MV-4-11 (cell line): ENCODE measurements around the gene GLA.

ENCODE experiments used
- DNase-seq: peaks from one replicate; lab custom pipeline; 2025; lab: John Stamatoyannopoulos, UW

The GLA gene

DNA sequence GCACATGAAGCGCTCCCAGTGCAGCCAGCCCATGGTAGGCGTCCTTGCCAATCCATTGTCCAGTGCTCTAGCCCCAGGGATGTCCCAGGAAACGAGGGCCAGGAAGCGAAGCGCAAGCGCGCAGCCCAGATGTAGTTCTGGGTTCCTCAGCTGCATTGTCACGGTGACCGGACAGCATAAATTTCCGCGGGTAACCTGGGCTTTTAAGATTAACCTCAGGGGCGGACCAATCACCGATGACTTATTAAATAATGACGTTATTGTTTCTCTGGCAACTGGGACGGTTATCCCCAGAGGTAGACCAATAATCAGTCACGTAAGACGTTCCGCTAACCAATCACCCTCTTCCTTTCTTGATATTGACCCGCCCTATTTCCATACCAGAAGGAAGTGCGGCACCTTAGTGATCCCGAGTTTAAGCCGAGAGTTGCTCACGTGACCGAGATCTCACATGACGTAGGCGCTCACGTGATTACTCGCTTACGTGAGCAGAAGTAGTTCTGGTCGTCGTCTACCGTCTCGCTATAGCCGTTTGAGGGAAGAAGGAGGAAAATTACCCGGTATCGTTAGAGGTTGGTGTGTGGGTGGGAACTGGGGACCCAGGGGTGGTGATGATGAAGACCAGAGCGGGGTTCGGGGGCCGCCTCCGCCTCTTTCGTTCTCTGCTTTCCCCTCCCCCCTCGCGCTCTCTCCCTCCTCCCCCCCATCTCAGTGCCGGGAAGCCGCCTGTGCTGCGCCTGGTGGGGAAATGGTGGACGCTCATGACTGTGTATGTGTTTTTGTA is at the start of gene GLA, which contains the start of gene HNRNPH2:
Gene GLA, minus strand, starts transcription at position 178 of the 784 bp plus-strand sequence. Its CDS starts 22 bp downstream, at position 156.
Gene HNRNPH2, plus strand, starts transcription at position 475 of the 784 bp plus-strand sequence. CDS start 3,767 bp downstream, outside the sequence.
- peak; percentile 99 for DNase-seq

- DNase-seq = peak; percentile 77
Measured at GRCh38 chrX:101452056-101452455, 44.3 kb upstream of the GLA start.

GRCh38 chrX:101450961-101451360 is 43.2 kb upstream of the GLA start:
- peak; percentile 52 for DNase-seq

GRCh38 chrX:101450085-101450484 is 42.4 kb upstream of the GLA start:
- DNase-seq = peak; percentile 1

- DNase-seq = no peak
Measured at GRCh38 chrX:101449279-101449678, 41.6 kb upstream of the GLA start.

GRCh38 chrX:101442085-101442484 is 34.4 kb upstream of the GLA start:
- no peak for DNase-seq

DNA sequence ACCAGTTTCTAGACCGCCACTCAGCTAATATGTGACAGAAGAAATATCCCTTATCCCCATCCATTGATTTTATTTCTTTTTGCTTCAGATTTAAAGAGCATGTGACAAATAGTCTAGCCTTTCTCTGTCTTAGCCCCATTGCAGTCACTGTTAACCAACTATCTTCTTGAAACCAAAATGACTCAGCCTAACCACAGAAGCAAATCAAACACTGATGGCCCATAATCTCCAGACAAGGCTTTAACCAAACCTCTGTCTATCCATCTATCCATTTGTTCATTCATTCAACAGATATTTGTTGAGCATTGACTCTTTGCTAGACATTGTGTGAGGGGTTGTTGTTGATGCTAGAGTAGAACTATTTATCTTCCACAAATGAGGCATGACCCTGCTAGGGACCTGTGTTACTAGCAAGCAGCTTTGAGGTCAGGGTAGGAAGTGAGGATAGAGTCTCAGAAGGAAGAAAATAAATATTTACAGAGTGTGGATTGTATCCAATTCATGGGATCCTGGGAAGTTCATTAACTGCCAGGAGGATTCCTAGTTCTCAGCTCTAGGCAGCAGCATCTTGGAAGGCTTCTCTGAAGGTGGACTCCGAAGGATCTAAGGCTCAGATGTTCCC is 22.8 kb upstream of the GLA start:
- peak; percentile 31 for DNase-seq

DNA sequence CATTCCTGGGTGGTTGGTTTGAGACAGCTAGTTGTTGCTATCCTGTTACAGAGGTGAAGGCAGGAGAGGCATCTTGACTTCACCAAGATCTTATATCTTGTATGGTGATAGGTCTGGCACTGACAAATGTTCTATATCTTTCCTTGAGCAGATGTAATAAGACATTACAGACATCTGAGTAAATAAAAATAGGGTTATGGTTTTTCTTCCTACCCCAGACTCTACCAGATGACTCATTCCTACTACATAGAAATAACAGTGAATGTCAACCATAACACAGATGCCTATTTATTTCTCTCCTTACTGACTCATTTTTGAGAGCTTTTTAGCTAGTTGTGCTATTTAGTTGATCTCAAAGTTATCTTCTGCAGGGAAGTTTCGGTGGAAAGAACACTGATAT is 22.2 kb upstream of the GLA start:
- no peak for DNase-seq

GRCh38 chrX:101427954-101428353 is 20.2 kb upstream of the GLA start:
- DNase-seq = no peak

- no peak for DNase-seq
Measured at GRCh38 chrX:101419489-101419888, 11.8 kb upstream of the GLA start.

DNA sequence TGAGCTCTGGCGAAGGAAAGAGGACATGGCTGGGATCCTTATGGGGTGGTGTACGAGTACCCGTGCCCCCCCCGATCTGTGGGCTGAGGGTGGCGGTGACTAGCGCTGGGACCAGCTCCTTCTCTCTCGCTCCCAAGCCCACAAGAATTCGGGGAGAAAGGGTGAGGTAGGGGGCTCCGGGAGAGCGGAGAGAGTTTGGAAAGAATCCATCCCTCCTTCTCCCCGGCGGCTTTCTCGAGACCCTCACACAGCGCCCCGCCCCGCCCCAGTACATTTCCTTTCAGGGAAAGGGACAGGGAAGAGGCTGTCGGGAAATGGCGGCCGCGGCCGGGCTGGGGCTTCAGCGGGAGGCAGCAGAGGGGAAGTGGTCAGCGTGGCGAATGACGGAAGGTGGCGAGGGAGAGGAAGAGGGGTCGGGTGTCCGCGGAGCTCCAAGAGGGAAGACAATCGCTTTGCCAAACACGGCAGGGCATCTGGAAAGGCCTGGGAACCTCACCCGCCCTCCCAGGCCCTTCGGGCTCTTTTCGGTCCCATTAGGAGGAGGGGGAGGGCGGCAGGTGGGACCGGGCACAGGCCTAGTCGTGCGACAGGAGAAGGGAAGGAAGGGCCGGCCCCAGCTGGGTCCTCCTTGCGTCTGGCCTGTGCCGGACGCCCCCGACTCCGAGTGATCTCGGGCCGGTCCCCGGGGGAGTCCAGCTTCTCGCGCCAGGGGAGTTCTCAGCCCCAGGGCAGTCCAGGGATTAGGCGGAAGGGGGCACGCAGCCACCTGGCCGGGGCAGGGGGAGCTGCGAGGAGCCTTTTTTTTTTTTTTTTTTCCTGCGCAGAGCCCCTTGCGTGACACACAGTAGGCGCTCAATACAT is 10.5 kb upstream of the GLA start:
- peak; percentile 21 for DNase-seq

DNA sequence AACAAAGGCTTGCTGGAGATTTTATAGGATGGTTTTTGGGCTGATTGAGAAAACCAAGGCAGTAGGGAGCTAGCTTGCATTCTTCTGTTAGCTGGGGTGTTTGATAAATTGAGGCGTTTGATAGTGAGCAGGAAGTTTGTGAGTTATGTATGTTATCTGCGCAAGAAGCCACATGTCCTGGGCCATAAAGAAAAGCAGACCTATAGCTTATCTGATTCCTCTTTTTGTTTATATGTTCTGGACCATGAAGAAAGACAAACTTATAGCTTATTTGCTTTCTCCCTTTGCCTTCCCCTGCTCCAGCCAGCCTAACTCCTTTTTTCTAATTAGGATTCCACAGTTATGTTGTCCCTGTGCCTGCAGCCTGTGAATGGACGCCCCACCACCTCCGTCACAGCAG is 9.5 kb upstream of the GLA start:
- no peak for DNase-seq

DNA sequence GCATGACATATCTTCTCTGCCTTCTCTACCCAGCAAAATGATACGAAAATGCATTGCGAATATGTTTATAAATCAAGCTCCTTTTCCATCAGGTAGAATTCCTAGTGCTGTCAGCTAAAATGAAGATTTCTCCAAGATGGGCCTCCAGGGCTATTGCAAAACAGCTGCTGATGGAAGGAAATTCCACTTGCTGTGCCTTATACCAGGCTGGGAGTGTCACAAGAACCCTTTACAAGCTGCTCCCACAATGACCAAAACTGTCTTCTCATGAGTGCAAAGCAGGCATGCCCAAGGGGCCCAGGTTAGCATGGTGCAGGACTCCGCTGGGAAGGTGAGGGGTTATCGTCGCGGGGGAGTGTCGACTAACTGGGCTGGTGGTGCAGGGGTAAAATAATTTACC is 9.0 kb upstream of the GLA start:
- DNase-seq = no peak

GRCh38 chrX:101415180-101416145 is 7.7 kb upstream of the GLA start:
- peak; percentile 54 for DNase-seq

GRCh38 chrX:101411984-101412383 is 4.3 kb upstream of the GLA start:
- DNase-seq = peak; percentile 75

- DNase-seq = no peak
Measured at GRCh38 chrX:101410461-101410860, 2.7 kb upstream of the GLA start.

- no peak for DNase-seq
Measured at GRCh38 chrX:101409043-101409442, 1.3 kb upstream of the GLA start.

GRCh38 chrX:101408532-101408841 is 762 bp upstream of the GLA start:
- DNase-seq = no peak

DNA sequence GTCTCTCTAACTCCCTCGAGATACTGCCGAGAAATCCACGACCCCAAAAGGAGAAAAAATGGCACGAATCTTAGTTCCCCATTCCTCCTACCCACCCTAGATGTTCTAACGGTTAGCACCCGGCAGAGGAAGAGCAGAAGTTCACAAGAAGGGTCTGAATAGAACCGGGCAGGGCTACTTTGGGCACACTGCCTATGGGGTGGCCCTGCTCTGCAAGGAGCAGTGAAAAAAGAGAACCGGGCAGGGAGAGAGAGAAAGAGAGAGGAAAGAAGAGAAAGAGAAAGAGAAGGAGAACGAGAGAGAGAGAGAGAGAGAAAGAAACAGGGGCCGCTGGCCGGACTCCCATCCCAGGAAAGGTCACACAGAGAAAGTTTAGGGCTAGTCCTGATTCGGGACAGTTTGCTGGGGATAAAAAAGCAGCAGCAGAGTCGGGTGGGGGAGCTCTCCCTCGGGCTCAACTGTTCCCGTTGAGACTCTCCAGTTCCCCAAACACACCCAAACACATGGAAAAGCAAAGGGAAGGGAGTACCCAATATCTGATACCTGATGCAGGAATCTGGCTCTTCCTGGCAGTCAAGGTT is 468 bp downstream of the GLA start:
- peak; percentile 44 for DNase-seq

GRCh38 chrX:101399825-101400224 is 7.9 kb downstream of the GLA start:
- DNase-seq = no peak

DNA sequence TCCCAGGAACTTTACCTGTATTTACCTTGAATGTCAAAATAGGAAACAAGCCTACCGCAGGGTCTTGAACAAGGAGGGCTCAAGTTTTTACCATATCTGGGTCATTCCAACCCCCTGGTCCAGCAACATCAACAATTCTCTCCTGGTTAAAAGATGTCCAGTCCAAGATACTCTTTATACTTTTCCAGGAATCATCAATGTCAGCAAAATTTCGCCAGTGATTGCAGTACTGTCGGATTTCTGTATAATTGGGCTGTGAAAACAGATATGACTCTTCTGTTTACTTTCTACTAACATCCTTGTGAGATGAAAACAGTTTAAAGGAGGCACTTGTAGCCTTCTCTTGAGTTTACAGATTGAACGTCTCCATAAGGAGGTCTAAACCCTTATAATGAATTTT is 9.0 kb downstream of the GLA start:
- no peak for DNase-seq
